ENCODE results near the gene DCDC2C.

Gene DCDC2C

DNA sequence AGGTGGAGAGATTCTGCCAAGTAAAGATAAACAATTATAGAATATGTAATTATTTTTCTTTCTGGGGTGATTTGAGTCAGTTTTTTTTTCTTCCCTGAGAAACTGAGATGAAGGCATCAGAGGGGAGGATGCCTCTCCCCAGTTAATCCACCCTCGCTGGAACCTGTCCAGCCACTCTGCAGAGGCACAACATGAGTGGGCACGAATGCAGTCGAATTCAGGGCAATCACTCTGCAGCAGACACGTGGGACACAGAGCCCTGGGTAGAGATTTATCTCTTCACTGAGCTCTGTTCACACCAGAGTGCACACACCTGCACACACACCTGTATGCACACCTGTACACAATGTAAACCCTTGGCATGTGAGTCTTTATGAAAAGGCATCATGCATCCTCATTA lies 154.2 kb downstream of the DCDC2C start:
- Histone ChIP-seq H3K9me3 (ENCODE audit: insufficient read depth, low read length, severe bottlenecking) (peaks cover 8% of the 10 kb centered on the region), H3K27ac (ENCODE audit: low read length) (no peak overlapping the region), H3K27me3 (ENCODE audit: insufficient read depth, low read length, poor library complexity) (no peaks in the 10 kb centered on the region), H3K9ac (ENCODE audit: low read depth, low read length) (no peak overlapping the region), H2AFZ (ENCODE audit: low read depth, low read length) (no peak overlapping the region), H3K36me3 (ENCODE audit: insufficient read depth, low read length) (no peaks in the 10 kb centered on the region), H4K20me1 (ENCODE audit: insufficient read depth, low read length) (no peaks in the 10 kb centered on the region), H3K79me2 (ENCODE audit: insufficient read depth, low read length) (no peaks in the 10 kb centered on the region), H3K4me3 (ENCODE audit: low read depth in 1 of 2, low read length in 2 of 2) (no peak overlapping the region), H3K4me1 (ENCODE audit: insufficient read depth, low read length) (no peaks in the 10 kb centered on the region), H3K4me2 (ENCODE audit: insufficient read depth, low read length) (no peak overlapping the region)
- ATAC-seq (ENCODE audit: insufficient read depth, low read depth), result no peak
- TF ChIP-seq EZH2 (IDR thresholded peaks at IDR 0.05; ENCODE audit: borderline replicate concordance, low read depth, low read length, severe bottlenecking), result no peak
- TF ChIP-seq, protein P1, sequence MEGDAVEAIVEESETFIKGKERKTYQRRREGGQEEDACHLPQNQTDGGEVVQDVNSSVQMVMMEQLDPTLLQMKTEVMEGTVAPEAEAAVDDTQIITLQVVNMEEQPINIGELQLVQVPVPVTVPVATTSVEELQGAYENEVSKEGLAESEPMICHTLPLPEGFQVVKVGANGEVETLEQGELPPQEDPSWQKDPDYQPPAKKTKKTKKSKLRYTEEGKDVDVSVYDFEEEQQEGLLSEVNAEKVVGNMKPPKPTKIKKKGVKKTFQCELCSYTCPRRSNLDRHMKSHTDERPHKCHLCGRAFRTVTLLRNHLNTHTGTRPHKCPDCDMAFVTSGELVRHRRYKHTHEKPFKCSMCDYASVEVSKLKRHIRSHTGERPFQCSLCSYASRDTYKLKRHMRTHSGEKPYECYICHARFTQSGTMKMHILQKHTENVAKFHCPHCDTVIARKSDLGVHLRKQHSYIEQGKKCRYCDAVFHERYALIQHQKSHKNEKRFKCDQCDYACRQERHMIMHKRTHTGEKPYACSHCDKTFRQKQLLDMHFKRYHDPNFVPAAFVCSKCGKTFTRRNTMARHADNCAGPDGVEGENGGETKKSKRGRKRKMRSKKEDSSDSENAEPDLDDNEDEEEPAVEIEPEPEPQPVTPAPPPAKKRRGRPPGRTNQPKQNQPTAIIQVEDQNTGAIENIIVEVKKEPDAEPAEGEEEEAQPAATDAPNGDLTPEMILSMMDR (IDR thresholded peaks at IDR 0.05; ENCODE audit: borderline replicate concordance, extremely low read depth, low read length, poor library complexity, severe bottlenecking), result no peak
- no peak for DNase-seq

DNA sequence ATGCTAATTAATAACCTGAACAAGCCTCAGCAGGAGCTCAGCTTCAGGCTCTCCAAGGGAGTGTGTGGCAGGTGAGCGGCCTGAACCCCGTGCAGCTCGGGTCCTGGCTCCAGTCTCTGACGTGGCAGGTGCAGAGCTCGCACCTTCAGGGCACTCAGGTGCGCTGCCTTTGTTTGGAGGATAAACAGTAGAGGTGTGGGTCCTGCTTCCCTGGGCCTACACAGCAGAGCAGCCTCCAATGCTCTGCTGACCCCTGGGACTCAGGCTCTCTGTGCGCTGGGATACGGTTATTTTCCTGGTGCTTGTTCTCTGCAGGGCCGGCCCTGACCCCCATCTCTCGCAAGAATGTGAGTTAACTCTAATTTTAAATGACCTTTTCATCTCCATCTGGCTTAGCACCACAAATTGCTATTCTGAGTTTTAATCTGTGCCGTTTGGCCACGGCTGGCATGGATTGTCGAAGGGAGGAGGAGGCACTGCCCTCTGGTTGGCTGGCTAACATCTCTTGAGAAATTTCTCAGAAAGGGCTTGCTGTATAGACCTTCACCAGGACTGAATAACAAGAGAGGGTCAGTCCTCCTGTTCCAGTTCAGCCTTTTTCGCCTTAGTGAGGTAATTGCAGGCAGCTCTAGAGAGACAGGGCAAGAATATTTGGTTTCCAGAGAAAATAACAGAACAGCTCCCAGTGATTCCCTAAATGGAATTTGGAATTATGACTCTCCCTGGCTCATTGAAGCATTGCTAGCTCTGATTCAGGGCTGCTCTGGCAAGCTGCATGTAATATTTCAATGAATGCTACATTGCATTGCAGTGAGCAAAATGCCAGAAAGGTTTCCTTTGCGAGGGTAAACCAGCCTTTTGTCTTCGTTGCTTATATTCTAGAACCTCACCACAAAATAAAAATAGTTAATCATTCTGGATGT lies 161.8 kb downstream of the DCDC2C start:
- Histone ChIP-seq H2AFZ (ENCODE audit: low read depth, low read length) (no peak overlapping the region), H3K79me2 (ENCODE audit: insufficient read depth, low read length) (no peaks in the 10 kb centered on the region), H3K27ac (ENCODE audit: low read length) (no peak overlapping the region), H3K4me3 (ENCODE audit: low read depth in 1 of 2, low read length in 2 of 2) (no peak overlapping the region), H3K9ac (ENCODE audit: low read depth, low read length) (no peak overlapping the region), H3K4me2 (ENCODE audit: insufficient read depth, low read length) (no peak overlapping the region), H3K27me3 (ENCODE audit: insufficient read depth, low read length, poor library complexity) (no peaks in the 10 kb centered on the region), H3K36me3 (ENCODE audit: insufficient read depth, low read length) (no peaks in the 10 kb centered on the region), H4K20me1 (ENCODE audit: insufficient read depth, low read length) (no peaks in the 10 kb centered on the region), H3K9me3 (ENCODE audit: insufficient read depth, low read length, severe bottlenecking) (no peaks in the 10 kb centered on the region), H3K4me1 (ENCODE audit: insufficient read depth, low read length) (no peaks in the 10 kb centered on the region)
- no peak for ATAC-seq (ENCODE audit: insufficient read depth, low read depth)
- no peak for DNase-seq
- TF ChIP-seq, protein P1 (IDR thresholded peaks at IDR 0.05; ENCODE audit: borderline replicate concordance, extremely low read depth, low read length, poor library complexity, severe bottlenecking), result no peak
- TF ChIP-seq EZH2 (IDR thresholded peaks at IDR 0.05; ENCODE audit: borderline replicate concordance, low read depth, low read length, severe bottlenecking), result no peak

DNA sequence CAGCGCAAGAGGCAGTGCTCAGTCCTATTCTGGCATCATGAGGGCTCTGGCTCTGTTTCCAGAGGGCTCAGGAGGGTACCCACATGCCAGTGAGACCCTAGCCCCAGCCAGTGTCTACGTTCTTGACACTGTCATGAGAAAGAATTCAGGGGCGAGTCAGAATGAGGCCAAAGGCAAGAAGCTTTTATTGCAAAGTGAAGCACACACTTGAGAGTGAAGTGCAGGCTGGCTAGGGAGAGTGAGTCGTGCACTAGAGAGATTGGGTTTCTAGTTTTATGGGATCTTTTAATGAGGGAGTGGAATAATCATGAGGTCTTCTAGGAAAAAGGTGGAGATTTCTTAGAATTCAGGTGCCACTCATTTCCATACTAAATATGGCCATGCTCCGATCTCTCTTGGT lies 164.1 kb downstream of the DCDC2C start:
- Histone ChIP-seq H3K36me3 (ENCODE audit: insufficient read depth, low read length) (no peaks in the 10 kb centered on the region), H3K4me1 (ENCODE audit: insufficient read depth, low read length) (no peaks in the 10 kb centered on the region), H4K20me1 (ENCODE audit: insufficient read depth, low read length) (no peaks in the 10 kb centered on the region), H3K27me3 (ENCODE audit: insufficient read depth, low read length, poor library complexity) (no peaks in the 10 kb centered on the region), H3K9me3 (ENCODE audit: insufficient read depth, low read length, severe bottlenecking) (no peaks in the 10 kb centered on the region), H3K4me2 (ENCODE audit: insufficient read depth, low read length) (no peak overlapping the region), H3K79me2 (ENCODE audit: insufficient read depth, low read length) (no peaks in the 10 kb centered on the region), H2AFZ (ENCODE audit: low read depth, low read length) (no peak overlapping the region), H3K27ac (ENCODE audit: low read length) (no peak overlapping the region), H3K4me3 (ENCODE audit: low read depth in 1 of 2, low read length in 2 of 2) (no peak overlapping the region), H3K9ac (ENCODE audit: low read depth, low read length) (no peak overlapping the region)
- ATAC-seq (ENCODE audit: insufficient read depth, low read depth) (no peak), DNase-seq (no peak)
- no peak for TF ChIP-seq EZH2 (IDR thresholded peaks at IDR 0.05; ENCODE audit: borderline replicate concordance, low read depth, low read length, severe bottlenecking)
- TF ChIP-seq, protein P1 (IDR thresholded peaks at IDR 0.05; ENCODE audit: borderline replicate concordance, extremely low read depth, low read length, poor library complexity, severe bottlenecking), result no peak
